Activated B cell treated with CpG ODN at 0.5 μM for 24 hours (primary cell): ENCODE results near the gene SPI1. TPM values are rescaled to one million over a fixed set of nuclear protein-coding genes. Genes with fewer than 3 reads are reported as not detected.

Experiments
- ATAC-seq: fragments of 200-7000 bp; cut with Tn5 transposase; one replicate; pipeline ENCODE4 v1.10.0; 2021; ENCODE audit warnings: low read depth, mild to moderate bottlenecking, moderate library complexity
- CTCF ChIA-PET: fragments of 350-600 bp; sonication (Branson Sonifier 250); formaldehyde crosslinking; loops from one replicate; lab custom pipeline; 2021; ENCODE audit warnings: antibody characterized with exemption; lab: Charles Lee
- POLR2A ChIA-PET: fragments of 350-600 bp; sonication (Branson Sonifier 250); formaldehyde crosslinking; loops from one replicate; lab custom pipeline; 2021; ENCODE audit warnings: antibody characterized with exemption; lab: Charles Lee
- DNase-seq: peaks from one replicate; pipeline ENCODE4 v3.0.0; 2022
- H3K27ac Mint-ChIP-seq: one replicate; pipeline ENCODE4 v1.8.0; 2020; ENCODE audit warnings: mixed read lengths
- H3K27me3 Mint-ChIP-seq: one replicate; pipeline ENCODE4 v1.8.0; 2021; ENCODE audit warnings: mixed read lengths
- H3K36me3 Mint-ChIP-seq: one replicate; pipeline ENCODE4 v1.8.0; 2021; ENCODE audit warnings: low read depth, mixed read lengths
- H3K4me1 Mint-ChIP-seq: one replicate; pipeline ENCODE4 v1.8.0; 2021; ENCODE audit warnings: mixed read lengths
- H3K4me3 Mint-ChIP-seq: one replicate; pipeline ENCODE4 v1.8.0; 2020; ENCODE audit warnings: mild to moderate bottlenecking, mixed read lengths
- H3K9me3 Mint-ChIP-seq: one replicate; pipeline ENCODE4 v1.8.0; 2020; ENCODE audit warnings: mixed read lengths
- intact Hi-C: fragments of 100-400 bp; cut with micrococcal nuclease; formaldehyde crosslinking; loops from one replicate; pipeline ENCODE4 v1.15.1; 2024
- total RNA-seq: library from RNA; stranded (reverse); gene quantifications from 2 replicates; pipeline ENCODE4 v1.2.3, GENCODE V29; 2022
- TF ChIP-seq, protein P1 (sequence below): fragments of 200-600 bp; IDR thresholded peaks from one replicate; pipeline ENCODE4 v1.8.0; 2022; ENCODE audit warnings: antibody characterized with exemption, mild to moderate bottlenecking

The SPI1 gene
- total RNA-seq, 1 donor from 2014 or later, result 68.8 TPM

- POLR2A ChIA-PET, result no interaction called here
- Mint-ChIP-seq H3K27me3 (no peaks in the 10 kb centered on the region), H3K4me1 (no peaks in the 10 kb centered on the region), H3K4me3 (no peak overlapping the region), H3K9me3 (no peaks in the 10 kb centered on the region), H3K27ac (peak overlapping the region; percentile 25), H3K36me3 (peaks cover 74% of the 10 kb centered on the region)
- TF ChIP-seq, protein P1, sequence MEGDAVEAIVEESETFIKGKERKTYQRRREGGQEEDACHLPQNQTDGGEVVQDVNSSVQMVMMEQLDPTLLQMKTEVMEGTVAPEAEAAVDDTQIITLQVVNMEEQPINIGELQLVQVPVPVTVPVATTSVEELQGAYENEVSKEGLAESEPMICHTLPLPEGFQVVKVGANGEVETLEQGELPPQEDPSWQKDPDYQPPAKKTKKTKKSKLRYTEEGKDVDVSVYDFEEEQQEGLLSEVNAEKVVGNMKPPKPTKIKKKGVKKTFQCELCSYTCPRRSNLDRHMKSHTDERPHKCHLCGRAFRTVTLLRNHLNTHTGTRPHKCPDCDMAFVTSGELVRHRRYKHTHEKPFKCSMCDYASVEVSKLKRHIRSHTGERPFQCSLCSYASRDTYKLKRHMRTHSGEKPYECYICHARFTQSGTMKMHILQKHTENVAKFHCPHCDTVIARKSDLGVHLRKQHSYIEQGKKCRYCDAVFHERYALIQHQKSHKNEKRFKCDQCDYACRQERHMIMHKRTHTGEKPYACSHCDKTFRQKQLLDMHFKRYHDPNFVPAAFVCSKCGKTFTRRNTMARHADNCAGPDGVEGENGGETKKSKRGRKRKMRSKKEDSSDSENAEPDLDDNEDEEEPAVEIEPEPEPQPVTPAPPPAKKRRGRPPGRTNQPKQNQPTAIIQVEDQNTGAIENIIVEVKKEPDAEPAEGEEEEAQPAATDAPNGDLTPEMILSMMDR, result no peak
- ATAC-seq, result no peak
- intact Hi-C loops, result no loop called here
- DNase-seq, result no peak
- CTCF ChIA-PET, result no interaction called here
Observed at GRCh38 chr11:47417712-47418111, 39.4 kb upstream of the SPI1 start.

DNA sequence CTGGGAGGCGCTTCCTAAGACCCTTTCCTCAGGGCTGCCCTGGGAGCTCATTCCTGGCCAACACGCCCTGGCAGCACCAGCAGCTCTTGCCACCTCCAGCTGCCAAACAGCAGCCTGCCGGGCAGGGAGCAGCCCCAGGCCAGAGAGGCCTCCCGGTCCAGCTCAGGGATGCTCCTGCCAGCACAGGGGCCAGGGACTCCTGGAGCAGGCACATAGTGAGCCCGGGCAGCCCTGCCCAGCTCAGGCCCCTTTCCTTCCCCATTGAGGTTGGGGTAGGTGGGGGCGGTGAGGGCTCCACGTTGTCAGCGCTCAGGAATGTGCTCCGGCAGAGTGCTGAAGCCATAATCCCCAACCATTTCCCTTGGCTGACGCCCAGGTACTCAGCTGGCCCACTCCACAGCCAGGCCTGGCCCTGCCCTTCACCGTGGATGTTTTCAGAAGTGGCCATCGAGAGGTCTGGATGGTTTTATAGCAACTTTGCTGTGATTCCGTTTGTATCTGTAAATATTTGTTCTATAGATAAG lies 37.7 kb upstream of the SPI1 start:
- Mint-ChIP-seq H3K9me3 (no peaks in the 10 kb centered on the region), H3K27ac (no peak overlapping the region), H3K36me3 (peaks cover 59% of the 10 kb centered on the region), H3K4me3 (no peak overlapping the region), H3K27me3 (no peaks in the 10 kb centered on the region), H3K4me1 (no peaks in the 10 kb centered on the region)
- POLR2A ChIA-PET, result interaction anchor here (1.2 kb wide), 1 partner anchor 167 kb away, joined by 3 read pairs; the partner anchor contains the start of gene ACP2
- TF ChIP-seq, protein P1, result no peak
- no peak for ATAC-seq
- CTCF ChIA-PET, result no interaction called here
- intact Hi-C loops, result no loop called here
- DNase-seq, result no peak

GRCh38 chr11:47415091-47415854 lies 36.9 kb upstream of the SPI1 start:
- H3K4me1 Mint-ChIP-seq, result no peaks in the 10 kb centered on the region
- no peak overlapping the region for H3K4me3 Mint-ChIP-seq
- TF ChIP-seq, protein P1, result no peak
- ATAC-seq, result no peak
- ChIA-PET CTCF (no interaction called here), POLR2A (interaction anchor here (1.2 kb wide), 1 partner anchor 167 kb away, joined by 3 read pairs; the partner anchor contains the start of gene ACP2)
- H3K27me3 Mint-ChIP-seq, result no peaks in the 10 kb centered on the region
- H3K9me3 Mint-ChIP-seq, result no peaks in the 10 kb centered on the region
- DNase-seq, result no peak
- H3K27ac Mint-ChIP-seq, result no peak overlapping the region
- peaks cover 53% of the 10 kb centered on the region for H3K36me3 Mint-ChIP-seq
- intact Hi-C loops, result no loop called here

DNA sequence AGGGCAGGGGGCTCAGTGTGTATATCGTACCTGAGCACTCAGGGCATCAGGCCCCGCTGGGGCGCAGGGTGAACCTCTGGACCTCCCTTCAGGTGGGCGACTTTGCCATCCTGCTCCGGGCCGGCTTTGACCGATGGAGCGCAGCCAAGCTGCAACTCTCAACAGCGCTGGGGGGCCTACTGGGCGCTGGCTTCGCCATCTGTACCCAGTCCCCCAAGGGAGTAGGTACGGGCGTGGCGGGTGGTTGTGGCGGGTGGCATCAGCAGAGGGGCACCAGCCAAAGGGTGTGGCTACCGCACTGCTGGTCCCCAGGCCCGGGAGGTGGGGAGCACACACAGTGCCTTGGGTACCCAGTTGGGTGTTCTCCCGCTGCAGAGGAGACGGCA lies 36.3 kb upstream of the SPI1 start:
- Mint-ChIP-seq H3K4me1 (no peaks in the 10 kb centered on the region), H3K4me3 (no peak overlapping the region), H3K27me3 (no peaks in the 10 kb centered on the region), H3K9me3 (no peaks in the 10 kb centered on the region), H3K36me3 (peaks cover 47% of the 10 kb centered on the region), H3K27ac (no peak overlapping the region)
- DNase-seq, result no peak
- ChIA-PET POLR2A (no interaction called here), CTCF (no interaction called here)
- TF ChIP-seq, protein P1, result no peak
- intact Hi-C loops, result no loop called here
- no peak for ATAC-seq

DNA sequence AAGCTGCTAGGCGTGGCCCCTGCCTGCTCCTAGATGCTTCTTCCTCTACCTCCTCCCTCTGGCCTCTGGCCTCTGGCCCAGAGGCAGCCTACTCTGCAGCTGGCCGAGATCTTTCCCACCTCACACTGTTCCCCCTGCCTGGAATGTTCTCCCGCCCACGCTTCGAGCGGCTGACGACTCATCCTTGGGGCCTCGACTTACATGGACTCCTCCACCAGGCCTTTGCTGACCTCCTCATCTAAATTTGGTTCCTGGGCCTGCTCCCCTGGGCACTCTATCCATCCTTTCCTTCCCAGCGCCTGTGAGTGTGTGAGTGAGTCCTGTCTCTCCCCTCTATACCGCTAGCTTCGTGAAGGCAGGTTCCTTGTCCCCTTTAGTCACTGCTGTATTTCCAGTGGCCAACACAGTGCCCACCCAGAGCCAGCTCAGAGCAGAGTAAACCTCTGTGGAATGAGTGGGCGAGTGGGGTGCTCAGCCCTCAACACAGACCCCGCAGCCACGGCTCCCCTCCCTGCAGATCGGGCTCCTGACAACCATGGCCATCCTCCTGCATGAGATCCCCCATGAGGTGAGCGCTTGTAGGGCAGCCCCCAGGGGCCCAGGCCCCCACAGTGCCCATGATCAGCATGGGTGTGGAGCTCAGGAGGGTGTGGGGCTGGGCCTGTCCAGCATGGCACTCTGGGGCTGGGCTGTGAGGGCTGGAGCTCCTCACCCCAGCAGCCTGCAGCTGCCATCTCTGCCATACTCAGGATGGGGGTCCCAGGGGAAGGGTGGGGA lies 35.7 kb upstream of the SPI1 start:
- H3K27me3 Mint-ChIP-seq, result no peaks in the 10 kb centered on the region
- no peak for ATAC-seq
- H3K36me3 Mint-ChIP-seq, result peaks cover 44% of the 10 kb centered on the region
- intact Hi-C loops, result no loop called here
- ChIA-PET POLR2A (no interaction called here), CTCF (interaction anchor here (0.9 kb wide), 1 partner anchor 40 kb away, joined by 3 read pairs; no protein-coding TSS in a partner anchor)
- no peak for DNase-seq
- peaks cover 4% of the 10 kb centered on the region for H3K4me1 Mint-ChIP-seq
- TF ChIP-seq, protein P1, result no peak
- H3K9me3 Mint-ChIP-seq, result no peaks in the 10 kb centered on the region
- no peak overlapping the region for H3K27ac Mint-ChIP-seq
- no peak overlapping the region for H3K4me3 Mint-ChIP-seq
